ENCODE results near the gene ANKRD12.

DNA sequence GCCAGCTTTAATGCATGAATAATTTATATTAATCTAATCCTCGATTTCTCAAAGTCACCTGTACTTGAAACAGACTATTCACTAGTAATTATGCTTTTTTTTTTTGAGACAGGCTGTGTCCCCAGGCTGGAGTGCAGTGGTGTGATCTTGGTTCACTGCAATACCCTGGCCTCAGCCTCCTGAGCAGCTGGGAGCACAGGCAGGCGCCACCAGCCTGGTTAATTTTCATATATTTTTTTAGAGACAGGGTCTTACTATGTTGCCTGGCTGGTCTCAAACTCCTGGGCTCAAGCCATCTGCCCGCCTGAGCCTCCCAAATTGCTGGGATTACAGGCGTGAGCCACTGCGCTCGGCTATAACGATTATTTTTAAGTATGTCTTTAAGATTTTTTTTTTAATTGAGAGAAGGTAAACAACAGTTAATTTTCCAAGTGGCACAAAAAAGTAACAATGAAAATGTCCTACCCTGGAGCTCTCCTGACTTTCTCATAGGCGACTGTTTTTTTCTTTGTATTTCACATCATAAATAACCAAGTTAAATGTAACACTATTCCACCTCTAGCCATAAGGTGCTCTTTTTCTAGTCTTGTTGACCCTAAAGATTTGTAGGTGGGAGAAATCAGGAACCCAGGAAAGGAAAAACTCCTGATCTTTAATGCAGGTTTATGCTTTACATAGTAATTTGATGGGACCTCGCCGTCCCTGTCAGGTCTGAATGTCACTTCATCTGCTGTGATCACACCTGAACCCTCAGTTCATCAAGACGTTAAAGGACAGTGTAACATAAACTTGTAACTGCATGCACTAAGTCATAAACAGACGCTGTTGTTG is 1.3 kb upstream of the ANKRD12 start:
- no peak for TF ChIP-seq CTCF (IDR thresholded peaks at IDR 0.05)
- no peak for TF ChIP-seq POLR2A (IDR thresholded peaks at IDR 0.05)
